B cell (primary cell): ENCODE data around the gene RNF181.

Experiments
- EZH2 ChIP-seq: IDR thresholded peaks from 2 replicates; pipeline ENCODE4 v1.6.1; 2012; ENCODE audit warnings: borderline replicate concordance, low read depth, mild to moderate bottlenecking, moderate library complexity, low read length; ENCODE audit not compliant: insufficient read depth, poor library complexity, severe bottlenecking
- TF ChIP-seq, protein P1 (sequence below): fragments of 200-600 bp; IDR thresholded peaks from one replicate; pipeline ENCODE4 v1.8.0; 2022; ENCODE audit warnings: antibody characterized with exemption, mild to moderate bottlenecking

DNA sequence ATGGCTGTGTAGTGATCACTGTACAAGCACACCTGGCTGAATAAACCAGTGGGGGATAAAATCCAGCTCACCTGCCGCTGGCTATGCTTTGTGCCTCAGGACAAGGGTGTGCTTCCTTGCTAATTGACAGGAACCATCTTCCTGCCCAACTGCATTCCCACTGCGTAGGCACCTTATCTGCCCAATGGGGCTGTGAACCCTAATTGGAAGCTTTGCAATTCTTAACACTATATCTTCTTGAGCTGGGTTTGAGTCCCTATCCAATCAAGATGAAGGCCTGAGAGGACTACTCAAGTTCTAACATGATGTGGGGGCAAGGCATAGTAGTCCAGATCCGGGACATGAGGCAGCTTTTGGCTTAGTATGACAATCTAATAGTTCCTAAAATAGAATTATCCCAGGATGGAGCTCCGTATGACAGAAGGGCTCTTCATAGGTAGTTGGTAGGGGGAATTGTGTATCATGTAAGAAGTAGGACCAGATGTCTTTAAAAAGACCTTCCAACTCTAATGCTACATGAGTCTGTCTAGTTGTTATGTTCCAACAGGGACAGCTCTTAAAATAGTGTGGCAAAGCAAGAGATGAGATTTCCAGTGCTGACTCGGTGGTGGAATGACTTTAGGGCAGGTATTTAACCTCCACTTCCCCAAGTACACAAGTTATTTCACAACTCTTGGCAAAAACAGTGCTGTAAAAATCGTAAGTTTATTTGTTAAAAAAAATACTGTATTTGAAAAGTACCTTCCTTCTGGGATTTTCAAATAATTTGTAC, 9.2 kb downstream of the RNF181 start:
- TF ChIP-seq, protein P1, sequence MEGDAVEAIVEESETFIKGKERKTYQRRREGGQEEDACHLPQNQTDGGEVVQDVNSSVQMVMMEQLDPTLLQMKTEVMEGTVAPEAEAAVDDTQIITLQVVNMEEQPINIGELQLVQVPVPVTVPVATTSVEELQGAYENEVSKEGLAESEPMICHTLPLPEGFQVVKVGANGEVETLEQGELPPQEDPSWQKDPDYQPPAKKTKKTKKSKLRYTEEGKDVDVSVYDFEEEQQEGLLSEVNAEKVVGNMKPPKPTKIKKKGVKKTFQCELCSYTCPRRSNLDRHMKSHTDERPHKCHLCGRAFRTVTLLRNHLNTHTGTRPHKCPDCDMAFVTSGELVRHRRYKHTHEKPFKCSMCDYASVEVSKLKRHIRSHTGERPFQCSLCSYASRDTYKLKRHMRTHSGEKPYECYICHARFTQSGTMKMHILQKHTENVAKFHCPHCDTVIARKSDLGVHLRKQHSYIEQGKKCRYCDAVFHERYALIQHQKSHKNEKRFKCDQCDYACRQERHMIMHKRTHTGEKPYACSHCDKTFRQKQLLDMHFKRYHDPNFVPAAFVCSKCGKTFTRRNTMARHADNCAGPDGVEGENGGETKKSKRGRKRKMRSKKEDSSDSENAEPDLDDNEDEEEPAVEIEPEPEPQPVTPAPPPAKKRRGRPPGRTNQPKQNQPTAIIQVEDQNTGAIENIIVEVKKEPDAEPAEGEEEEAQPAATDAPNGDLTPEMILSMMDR = no peak
- no peak for TF ChIP-seq EZH2
